Measurements from ENCODE around the gene PGM5.
"Not testable (repeated sequence)": the region's sequence is repeated elsewhere in the genome, so short reads cannot be mapped to it uniquely, and the experiment has no call there.

Gene PGM5

DNA sequence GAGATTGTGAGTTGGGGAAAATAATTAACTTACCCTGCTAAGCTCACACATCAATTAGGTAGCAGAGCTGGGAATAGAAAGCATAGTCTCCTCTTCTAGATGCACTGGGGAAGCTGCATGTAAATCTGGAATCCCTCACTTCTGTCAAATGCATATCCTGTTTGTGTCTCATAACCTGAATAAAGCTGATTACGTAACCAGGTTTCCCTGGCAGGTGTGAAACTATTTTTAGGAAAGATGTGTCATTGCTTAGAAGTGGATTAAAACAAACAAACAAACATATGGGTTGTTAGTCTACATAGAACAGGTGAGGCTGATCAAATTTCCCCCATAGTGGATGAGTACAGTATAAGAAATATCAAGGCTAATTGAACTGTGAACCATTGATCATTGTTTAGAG is 27.5 kb downstream of the PGM5 start:
- DNase-seq, result not testable (repeated sequence)

DNA sequence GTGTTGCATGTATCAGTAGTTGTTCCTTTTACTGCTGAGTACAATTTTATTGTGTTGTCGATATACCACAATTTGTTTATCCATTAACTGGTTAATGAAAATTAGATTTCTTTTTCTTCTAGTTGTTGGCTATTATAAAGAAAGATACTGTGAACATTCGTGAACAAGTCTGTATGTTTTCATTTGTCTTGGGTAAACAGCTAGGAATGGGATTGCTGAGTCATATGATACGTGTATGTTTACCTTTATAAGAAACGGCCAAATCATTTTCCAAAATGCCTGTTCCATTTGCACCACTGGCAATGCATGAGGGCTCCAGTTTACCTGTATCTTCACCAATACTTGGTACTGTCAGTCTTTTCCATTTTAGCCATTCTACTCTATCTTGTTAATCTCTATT is 33.1 kb downstream of the PGM5 start:
- DNase-seq, result not testable (repeated sequence)

GRCh38 chr9:68390737-68391136 is 34.3 kb downstream of the PGM5 start:
- not testable (repeated sequence) for DNase-seq

- not testable (repeated sequence) for DNase-seq
Measured at GRCh38 chr9:68396411-68397094, 40.1 kb downstream of the PGM5 start.

DNA sequence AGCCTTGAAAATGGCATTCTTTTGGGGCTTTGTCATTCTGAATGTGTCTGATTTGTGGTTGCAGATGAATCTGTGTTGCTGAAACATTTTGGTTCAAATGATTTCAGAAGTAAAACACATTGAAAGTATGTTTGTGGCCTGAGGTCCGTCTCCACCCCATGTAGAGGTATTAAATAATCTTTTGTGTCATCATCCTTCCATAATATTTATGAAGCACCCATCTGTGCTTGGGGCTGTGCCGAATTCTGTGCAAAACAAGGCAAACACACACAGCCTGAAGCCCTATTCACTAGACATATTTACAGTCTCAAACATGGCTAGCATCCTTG is 40.6 kb downstream of the PGM5 start:
- not testable (repeated sequence) for DNase-seq

DNA sequence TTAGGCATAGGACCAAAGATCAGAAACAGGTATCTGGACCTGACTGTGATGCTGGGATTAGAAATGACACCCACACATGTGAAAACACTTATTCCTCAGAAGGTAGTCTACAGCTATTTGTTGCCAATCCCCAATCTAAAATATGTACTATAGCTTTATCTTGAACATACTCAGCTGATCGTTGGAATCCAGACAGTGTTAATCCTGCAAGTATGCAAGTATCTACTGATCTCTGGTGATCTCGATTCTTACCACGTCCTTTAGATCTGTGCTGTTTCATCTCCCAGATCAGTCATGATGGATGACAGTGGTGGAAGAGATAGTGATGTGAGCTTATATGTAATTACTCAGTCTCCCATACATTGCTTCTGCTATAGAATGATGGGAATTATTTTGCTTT is 41.4 kb downstream of the PGM5 start:
- DNase-seq, result not testable (repeated sequence)

DNA sequence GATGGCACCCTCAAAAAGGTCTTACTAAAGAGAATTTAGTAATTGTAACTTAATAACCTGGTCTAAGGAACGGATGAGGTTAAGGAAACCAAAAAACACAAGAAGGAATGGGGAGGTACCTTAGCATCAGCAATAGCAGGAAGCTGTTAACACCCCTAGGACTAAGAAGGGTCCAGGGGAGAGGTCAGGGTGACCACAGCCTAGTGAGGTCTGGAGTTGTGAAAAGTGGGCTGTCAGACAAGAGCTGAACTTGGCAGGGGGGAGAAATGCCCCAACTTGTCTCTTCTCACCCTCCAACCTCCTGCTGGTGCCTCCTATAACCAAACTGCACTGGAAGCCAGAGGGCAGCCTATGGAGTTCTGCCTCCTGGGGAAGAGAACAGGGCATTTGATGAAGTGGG is 41.9 kb downstream of the PGM5 start:
- not testable (repeated sequence) for DNase-seq

DNA sequence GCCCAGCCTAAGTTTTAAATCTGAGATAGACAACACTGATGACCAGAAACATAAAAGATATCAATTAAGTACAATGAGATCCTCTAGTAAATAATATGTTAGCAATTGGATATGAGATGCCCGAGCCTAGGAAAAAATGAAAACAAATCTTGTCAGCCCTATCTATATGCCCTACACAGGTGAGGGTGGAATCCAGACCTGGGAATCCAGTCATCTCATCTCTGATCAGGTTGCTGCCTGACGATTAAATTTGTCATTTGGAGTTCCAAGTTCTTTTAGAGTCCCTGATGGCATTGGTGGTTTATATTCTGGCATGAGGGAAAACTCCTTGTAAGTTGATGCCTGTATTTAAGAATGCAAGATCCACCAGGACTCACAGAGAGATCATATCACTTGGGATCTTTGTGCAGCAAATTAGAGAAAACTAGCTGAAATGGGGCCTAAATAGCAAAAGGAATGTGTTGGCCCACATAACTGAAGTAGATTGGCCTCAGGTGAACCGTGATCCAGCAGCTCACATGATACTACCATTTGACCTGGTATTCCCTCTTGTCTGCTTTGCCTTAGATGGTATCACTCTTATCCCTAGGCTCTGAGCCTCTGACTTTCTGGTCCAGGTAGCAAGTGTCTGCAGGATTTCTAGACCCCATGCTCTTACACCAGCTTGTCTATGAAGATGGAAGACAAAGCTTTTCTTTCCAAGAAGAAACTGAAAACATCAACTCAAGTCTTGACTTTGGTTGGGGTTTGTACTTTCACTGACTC is 48.2 kb downstream of the PGM5 start:
- not testable (repeated sequence) for DNase-seq

DNA sequence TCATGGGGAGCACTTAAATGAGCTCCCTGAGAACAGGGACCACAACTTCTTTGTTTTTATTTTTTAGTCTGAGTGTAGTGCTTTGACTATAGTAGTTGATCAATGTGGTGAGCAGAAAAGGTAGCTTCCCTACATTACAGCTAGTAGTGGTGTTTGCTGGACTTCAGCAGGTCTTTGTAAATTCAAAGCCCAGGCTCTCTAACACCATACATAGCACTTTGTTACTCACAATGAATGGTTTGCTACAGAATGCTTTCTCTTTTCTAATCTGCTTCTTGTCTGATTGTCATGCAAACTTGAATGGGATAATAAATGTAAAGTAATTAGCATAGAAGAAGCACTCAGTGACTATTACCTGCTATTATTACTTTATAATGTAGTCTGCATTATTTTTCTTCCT is 55.5 kb downstream of the PGM5 start:
- not testable (repeated sequence) for DNase-seq

DNA sequence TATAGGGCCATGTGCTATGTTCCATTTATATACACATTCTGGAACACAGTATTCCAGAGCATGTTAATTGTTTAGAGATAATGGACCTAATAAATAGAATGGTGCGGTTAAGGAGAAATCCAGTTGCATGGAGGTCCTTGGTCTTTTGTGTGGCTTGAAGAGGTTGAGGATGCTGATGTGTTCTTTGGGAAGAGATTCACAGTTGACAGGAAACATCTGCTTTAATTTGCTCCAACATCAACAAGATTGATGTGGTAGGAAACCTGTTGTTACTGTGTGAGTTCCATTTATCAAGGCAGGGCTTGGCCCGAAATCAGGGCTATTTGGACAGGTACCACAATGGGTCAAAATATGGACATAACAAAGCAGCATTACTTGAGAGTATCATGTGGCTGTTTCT is 56.3 kb downstream of the PGM5 start:
- DNase-seq, result not testable (repeated sequence)

DNA sequence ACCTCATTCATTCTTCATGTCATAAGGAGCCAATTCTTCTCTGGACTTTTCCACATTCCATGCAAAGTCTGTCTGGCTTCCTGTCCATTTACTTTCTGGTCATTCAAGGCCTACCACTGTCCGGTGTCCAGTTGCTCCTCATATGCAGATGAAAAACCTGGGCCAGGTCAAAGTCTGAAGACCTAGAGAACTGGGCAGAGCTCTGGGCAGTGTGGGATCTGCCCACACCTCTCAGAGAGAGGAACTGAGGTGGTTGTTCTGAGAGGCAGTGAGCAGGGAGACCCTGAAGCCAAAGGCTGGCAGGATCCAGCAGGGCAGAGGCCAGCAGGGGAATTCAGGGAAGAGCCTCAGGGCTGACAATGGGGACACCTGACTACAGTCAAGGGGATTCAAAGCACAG is 58.7 kb downstream of the PGM5 start:
- not testable (repeated sequence) for DNase-seq

GRCh38 chr9:68416936-68417564 is 60.6 kb downstream of the PGM5 start:
- no peak for DNase-seq

DNA sequence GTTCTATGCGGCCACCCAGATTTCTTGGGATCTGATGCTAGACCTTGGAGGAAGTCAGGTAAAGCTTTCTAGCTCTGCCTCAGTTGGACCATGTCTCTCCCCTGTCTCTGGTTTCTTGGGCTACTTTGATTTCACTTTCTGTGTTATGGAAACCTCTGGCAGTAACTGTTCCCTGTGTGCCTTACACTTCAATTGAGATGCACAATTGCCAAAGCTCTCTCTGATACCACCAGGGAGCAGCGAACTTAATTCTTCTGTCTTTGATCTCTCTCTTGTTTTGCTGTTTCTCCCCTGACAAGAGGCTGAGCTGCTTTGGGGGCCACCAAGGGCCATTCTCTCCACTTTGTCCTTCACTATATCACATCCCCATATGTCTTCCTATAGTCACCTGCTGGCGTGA is 61.4 kb downstream of the PGM5 start:
- DNase-seq, result no peak

DNA sequence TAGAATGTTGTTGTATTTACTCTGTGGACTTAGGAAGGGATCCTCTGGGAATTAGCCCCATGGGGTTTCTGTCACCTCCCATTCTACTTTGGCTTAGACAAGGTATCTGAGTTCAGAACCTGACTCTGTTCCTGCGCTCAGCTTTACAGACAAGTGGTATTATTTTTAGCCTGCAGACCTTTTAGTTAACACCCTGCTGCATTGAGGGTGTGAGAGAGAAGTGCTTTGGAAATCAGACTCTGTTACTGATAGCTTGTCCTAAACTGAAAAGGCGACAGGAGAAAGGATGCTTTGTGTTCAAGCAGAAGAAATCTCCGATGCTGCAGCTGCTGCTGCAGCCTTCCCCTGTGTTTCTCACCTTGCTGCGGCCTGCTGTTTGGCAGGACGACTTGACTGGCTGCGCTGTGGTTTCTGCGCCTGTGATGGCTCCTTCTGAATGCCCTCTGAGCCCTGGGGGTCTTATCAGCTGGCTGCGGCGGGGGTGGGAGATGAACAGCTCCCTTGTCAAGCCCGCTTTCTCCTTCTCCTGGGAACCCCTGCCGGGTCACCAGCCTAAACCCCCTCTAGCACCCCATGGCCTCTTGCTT is 61.9 kb downstream of the PGM5 start:
- no peak for DNase-seq

DNA sequence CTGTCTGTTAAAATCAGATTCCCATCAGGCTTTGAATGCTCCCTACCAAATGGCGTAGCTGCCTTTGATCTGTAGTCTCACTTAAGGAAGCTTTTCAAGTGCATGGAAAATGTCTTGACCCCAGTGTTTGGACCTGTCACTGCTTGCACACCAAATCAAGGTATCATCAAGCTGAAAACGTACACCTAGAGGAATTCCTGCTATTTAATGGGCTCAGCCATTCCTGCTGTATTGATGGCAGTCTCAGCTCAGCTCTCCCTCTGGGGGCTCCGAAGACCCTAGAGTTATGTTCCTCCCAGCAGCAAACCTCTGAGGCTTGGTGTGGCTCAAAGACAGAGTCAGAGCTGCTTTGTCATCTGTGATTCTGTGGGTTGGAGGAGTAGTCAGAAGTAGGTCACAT is 63.5 kb downstream of the PGM5 start:
- no peak for DNase-seq

DNA sequence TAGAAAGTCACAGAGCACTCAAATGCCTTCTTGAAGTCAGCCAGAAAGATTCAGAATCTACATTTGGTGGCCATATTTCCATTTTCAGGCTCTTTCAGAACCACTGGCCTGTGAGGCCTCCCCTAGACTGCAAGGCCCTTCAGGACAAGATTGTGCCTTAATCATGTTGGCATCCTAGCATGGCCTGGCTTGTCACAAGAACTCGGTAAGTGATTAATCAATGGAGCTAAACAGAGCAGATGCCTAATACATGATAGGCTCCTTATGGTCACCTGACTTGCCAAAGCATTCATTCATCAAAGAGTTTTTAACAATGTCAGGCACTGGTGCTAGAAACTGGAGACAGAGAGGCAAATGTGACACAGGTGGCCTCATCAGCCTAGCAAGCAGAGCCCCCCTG is 70.3 kb downstream of the PGM5 start:
- DNase-seq, result no peak

DNA sequence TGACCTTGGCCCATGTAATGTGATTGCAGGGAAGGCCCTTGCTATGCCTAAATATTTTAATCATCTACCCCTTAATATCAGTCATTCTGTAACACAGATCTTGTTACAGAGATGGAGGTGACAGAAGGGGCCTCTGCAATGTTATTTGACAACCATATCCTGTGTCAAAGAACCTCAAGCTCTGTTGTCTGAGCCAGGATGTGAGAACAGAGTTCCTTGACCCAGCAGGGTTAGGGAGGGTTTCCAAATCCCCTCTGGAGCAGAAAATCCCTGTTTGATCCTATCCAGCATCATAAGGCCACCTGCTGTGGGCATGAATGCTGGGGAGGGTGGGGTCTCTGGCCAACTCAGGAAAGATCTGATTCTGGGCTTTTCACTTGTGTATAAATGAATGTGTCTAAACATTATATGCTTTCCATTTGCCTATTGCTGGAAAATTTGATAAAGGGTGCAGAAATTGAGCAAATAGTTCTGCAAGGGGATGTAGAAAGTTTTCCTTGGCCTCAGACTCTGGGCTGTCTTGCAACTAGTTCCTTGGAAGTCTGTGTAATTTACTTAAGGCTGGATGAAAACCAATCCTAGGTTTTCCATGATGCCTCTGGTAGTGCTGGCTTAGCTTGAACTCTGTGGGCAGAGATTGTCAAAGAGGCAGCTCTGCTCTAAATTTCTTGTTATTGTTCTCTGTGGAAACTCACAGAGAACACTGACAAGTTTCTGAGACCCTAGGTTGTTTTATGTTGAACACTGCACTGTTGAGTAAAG is 71.0 kb downstream of the PGM5 start:
- DNase-seq, result no peak

GRCh38 chr9:68428481-68428880 is 72.1 kb downstream of the PGM5 start:
- no peak for DNase-seq

- DNase-seq, result no peak
Measured at GRCh38 chr9:68429631-68430030, 73.2 kb downstream of the PGM5 start.

GRCh38 chr9:68431307-68431706 is 74.9 kb downstream of the PGM5 start:
- DNase-seq, result no peak

- no peak for DNase-seq
Measured at GRCh38 chr9:68433531-68434110, 77.2 kb downstream of the PGM5 start.

DNA sequence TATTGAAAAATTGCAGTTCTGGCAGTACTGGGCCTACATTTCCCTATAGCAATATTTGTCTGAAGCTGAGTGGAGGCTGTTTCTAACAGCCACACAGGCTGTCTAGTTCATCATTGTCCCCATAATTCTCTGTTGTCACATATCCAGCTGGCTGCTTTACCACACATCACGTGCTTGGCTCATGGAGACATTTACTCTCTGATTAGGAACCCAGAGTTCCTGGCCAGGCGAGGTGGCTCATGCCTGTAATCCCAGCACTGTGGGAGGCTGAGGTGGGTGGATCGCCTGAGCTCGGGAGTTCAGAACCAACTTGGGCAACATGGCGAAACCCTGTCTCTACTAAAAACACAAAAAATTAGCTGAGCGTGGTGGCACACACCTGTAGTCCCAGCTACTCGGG is 81.4 kb downstream of the PGM5 start:
- no peak for DNase-seq

DNA sequence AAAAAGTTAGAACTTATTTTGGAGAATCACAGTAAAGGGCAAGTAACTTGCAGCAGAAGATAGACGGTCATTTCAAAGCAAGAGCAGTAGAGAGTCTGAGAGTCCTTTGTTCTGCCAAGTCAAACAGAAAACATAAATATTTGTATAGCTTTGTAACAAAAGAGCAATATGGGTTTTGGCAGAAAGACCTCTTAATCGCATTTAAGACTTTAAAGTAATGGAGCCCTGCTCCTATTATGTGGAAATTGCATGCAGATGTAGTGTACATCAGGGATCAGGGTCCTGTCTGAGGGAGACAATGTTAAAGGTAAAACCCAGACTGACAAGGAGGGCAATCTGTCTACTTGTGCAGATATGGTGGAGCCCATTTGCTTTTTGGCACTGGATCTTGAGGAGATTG is 87.2 kb downstream of the PGM5 start:
- DNase-seq, result no peak

Data from amniotic stem cell (primary cell).